Left lung (tissue), 10 donors: ENCODE measurements around the gene FAM181A. TPM values are rescaled to one million over a fixed set of nuclear protein-coding genes. Genes with fewer than 3 reads are reported as not detected.

Experiments
- ATAC-seq: fragments of 200-7000 bp; cut with Tn5 transposase; one replicate; pipeline ENCODE4 v1.9.1; 2020; ENCODE audit warnings: moderate library complexity
- DNase-seq, 4 donors: peaks; one replicate each; pipeline ENCODE4 v3.0.0-alpha.2; 2013 to 2020
- H3K27ac ChIP-seq, 2 donors: fragments of 200-600 bp; sonication (generic) in 1 of 2; one replicate each; pipeline versions ENCODE4 v1.5.0 to v1.8.0; 2020 to 2021
- H3K27me3 ChIP-seq, 2 donors: fragments of 200-600 bp; sonication (generic) in 1 of 2; one replicate each; pipeline versions ENCODE4 v1.5.0 to v1.8.0; 2020 to 2021
- H3K36me3 ChIP-seq, 2 donors: fragments of 200-600 bp; sonication (generic) in 1 of 2; one replicate each; pipeline versions ENCODE4 v1.5.0 to v1.8.0; 2020 to 2021
- H3K4me1 ChIP-seq, 2 donors: fragments of 200-600 bp; one replicate each; pipeline ENCODE4 v1.8.0; 2021
- H3K4me3 ChIP-seq, 2 donors: fragments of 200-600 bp; sonication (generic) in 1 of 2; one replicate each; pipeline versions ENCODE4 v1.5.0 to v1.8.0; 2020 to 2021; ENCODE audit warnings: mild to moderate bottlenecking in 1 of 2
- H3K9me3 ChIP-seq, 2 donors: fragments of 200-600 bp; sonication (generic) in 1 of 2; one replicate each; pipeline versions ENCODE4 v1.5.0 to v1.8.0; 2020 to 2021
- CTCF ChIP-seq, 2 donors: fragments of 200-600 bp; sonication (generic) in 1 of 2; IDR thresholded peaks; one replicate each; pipeline versions ENCODE4 v1.5.0 to v1.8.0; 2021; ENCODE audit warnings: antibody characterized with exemption in 2 of 2
- intact Hi-C, 2 donors: fragments of 100-400 bp; cut with DNase I; formaldehyde crosslinking; loops; one replicate each; pipeline versions ENCODE4 v1.11.2 to v1.14.2; 2022
- microRNA-seq, 2 donors: library from miRNA; unstranded; fragments of <30 nt; microRNA quantifications; one replicate each; pipeline ENCODE4, GENCODE V29; 2019
- polyA plus RNA-seq, 6 donors: library from polyadenylated mRNA; unstranded; fragments of 120-200 nt; gene quantifications; one replicate each; pipeline ENCODE4 v1.2.1, GENCODE V29; 2013; ENCODE audit not compliant: insufficient read length in 6 of 6
- total RNA-seq, 2 donors: library from RNA; stranded (reverse); fragmentation: NEBNext Ultra II Directional; extraction: Animal tissue kit (Norgen Biotek cat#: 25700); gene quantifications; one replicate each; pipeline ENCODE4 v1.2.1, GENCODE V29; 2021
- donor health status: DM: no; HTN: yes; CAD: no.
- donor health status: DM: no; HTN: no; CAD: no.

Gene FAM181A
- total and polyA plus RNA-seq, 8 donors: 0.10 to 1.1 (median 0.37) TPM; not detected in 2

- Histone ChIP-seq H3K9me3 (no peaks in the 10 kb centered on the region), H3K36me3 (no peaks in the 10 kb centered on the region), H3K27me3 (no peaks in the 10 kb centered on the region), H3K27ac (no peak overlapping the region), H3K4me3 (no peak overlapping the region), H3K4me1 (no peaks in the 10 kb centered on the region)
- intact Hi-C loops: no loop called here
- DNase-seq (peak in 1 of 4 donors; percentile 62), ATAC-seq (no peak)
- no peak for TF ChIP-seq CTCF (IDR thresholded peaks at IDR 0.05)
These were observed 50.8 kb downstream of the FAM181A start for GRCh38 chr14:93977790-93978581.

- no peaks in the 10 kb centered on the region for H3K27me3 ChIP-seq
- H3K4me1 ChIP-seq: no peaks in the 10 kb centered on the region
- H3K27ac ChIP-seq: no peak overlapping the region
- no peaks in the 10 kb centered on the region for H3K9me3 ChIP-seq
- no peak overlapping the region for H3K4me3 ChIP-seq
- intact Hi-C loops: no loop called here
- no peaks in the 10 kb centered on the region for H3K36me3 ChIP-seq
- no peak for TF ChIP-seq CTCF (IDR thresholded peaks at IDR 0.05)
- ATAC-seq (no peak), DNase-seq (no peak)
These were observed 51.6 kb downstream of the FAM181A start for GRCh38 chr14:93978735-93979134.

Small RNAs within 50 kb of the gene (microRNA-seq; reads per million reads assigned to microRNA genes)
- 0 to 0.17 reads per million in 2 donors for gene MIR4506

Other genes starting within 250 kb of the FAM181A start
- gene PRIMA1, start 138.9 kb upstream of the FAM181A start, total RNA-seq: under 1 TPM; 0.15 to 0.47 TPM
- 1 to 10 TPM in 1 of 6 donors, under 1 TPM in 5; 0.26 to 1.3 (median 0.86) TPM for gene PRIMA1, start 138.9 kb upstream of the FAM181A start, polyA plus RNA-seq
- gene ASB2, start 49.2 kb downstream of the FAM181A start, total RNA-seq: 1 to 10 TPM; 1.4 to 3.2 TPM
- 1 to 10 TPM in 5 of 6 donors, under 1 TPM in 1; 0.81 to 2.5 (median 1.6) TPM for gene ASB2, start 49.2 kb downstream of the FAM181A start, polyA plus RNA-seq
- gene CCDC197, start 70.0 kb downstream of the FAM181A start, total RNA-seq: not detected
- gene CCDC197, start 70.0 kb downstream of the FAM181A start, polyA plus RNA-seq: not detected
- gene OTUB2, start 99.0 kb downstream of the FAM181A start, total RNA-seq: 1 to 10 TPM; 1.2 to 1.5 TPM
- 1 to 10 TPM; 3.6 to 5.4 (median 4.0) TPM for gene OTUB2, start 99.0 kb downstream of the FAM181A start, polyA plus RNA-seq
- gene DDX24, start 153.9 kb downstream of the FAM181A start, total RNA-seq: 100 to 1,000 TPM; 142 to 148 TPM
- gene DDX24, start 153.9 kb downstream of the FAM181A start, polyA plus RNA-seq: 100 to 1,000 TPM; 127 to 143 (median 136) TPM
- 10 to 100 TPM; 20.3 to 23.8 TPM for gene IFI27L1, start 154.0 kb downstream of the FAM181A start, total RNA-seq
- 10 to 100 TPM; 25.8 to 34.3 (median 31.5) TPM for gene IFI27L1, start 154.0 kb downstream of the FAM181A start, polyA plus RNA-seq
- 100 to 1,000 TPM; 278 to 394 TPM for gene IFI27, start 183.4 kb downstream of the FAM181A start, total RNA-seq
- gene IFI27, start 183.4 kb downstream of the FAM181A start, polyA plus RNA-seq: 10 to 100 TPM; 11.6 to 29.0 (median 22.6) TPM
- gene IFI27L2, start 202.3 kb downstream of the FAM181A start, total RNA-seq: 10 to 100 TPM; 37.9 to 59.3 TPM
- gene IFI27L2, start 202.3 kb downstream of the FAM181A start, polyA plus RNA-seq: 10 to 100 TPM; 30.7 to 49.0 (median 38.8) TPM
- gene PPP4R4, start 247.0 kb downstream of the FAM181A start, total RNA-seq: 1 to 10 TPM in 1 of 2 donors, under 1 TPM in 1; 0.52 to 3.7 TPM
- under 1 TPM; 0.43 to 0.86 (median 0.62) TPM for gene PPP4R4, start 247.0 kb downstream of the FAM181A start, polyA plus RNA-seq